GM19351 (cell line): ENCODE results near the gene FOXO3.

Experiments used
- ATAC-seq: cut with Tn5 transposase; IDR thresholded peaks from one replicate; pipeline ENCODE4 v1.9.1; 2021; ENCODE audit warnings: mild to moderate bottlenecking, moderate library complexity; ENCODE audit not compliant: unreplicated experiment

Gene FOXO3

GRCh38 chr6:108710551-108710950, 149.8 kb downstream of the FOXO3 start:
- ATAC-seq: no peak

DNA sequence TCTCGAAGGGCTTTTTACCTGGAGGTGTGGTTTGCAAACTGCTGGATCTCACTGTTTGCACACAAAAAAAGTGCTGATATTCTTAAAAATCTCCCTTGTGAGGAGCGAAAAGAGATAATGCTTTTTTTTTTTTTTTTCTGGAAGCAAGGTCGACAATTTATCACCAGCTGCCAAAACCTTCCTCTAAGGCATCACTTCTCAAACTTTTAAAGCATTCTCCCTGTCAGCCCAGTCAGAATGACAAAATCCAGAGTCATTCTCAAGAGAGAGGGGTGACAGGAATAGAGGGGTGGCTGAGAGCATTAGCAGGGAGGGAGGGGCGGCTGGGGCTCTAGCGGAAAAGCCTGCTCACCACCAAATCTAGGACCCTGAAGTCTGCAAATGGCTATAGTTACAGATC, 150.4 kb downstream of the FOXO3 start:
- no peak for ATAC-seq

DNA sequence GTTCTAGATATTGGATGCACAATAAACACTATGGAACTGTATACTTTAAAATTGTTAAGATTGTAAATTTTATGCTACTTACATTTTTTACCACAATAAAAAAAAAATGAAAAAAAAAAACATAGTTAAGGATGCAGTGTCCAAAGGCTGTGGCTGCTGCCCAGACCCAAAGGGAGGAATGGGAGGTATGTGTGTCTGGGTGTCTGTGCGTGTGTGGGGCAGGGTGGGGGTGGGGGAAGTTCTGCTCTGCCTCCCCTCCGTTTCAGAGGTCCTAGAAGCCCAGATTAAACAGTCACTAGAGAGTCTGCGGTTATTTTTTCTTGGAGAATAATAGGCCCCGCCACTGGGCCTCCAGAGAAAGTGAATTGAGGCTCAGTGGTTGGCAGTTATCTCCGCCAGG, 151.1 kb downstream of the FOXO3 start:
- ATAC-seq: no peak

DNA sequence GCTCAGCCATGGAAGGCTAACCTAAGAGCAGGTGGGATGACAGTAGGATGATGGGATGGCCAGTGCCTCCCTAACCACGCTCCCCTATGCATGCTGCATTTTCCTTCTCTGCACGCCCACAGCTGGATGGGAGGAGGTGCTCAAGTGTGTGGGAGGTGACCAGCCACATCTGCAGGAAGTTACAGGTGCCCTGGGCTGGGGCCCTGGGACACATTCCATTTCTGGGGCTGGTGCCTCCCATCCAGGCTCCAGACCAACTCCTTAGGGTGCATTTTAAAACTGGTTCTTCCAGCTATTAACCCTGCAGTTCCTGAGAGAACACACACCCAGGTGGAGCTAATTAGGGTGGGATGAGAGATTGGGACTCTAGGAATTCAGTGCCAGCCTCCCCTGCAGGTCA, 152.2 kb downstream of the FOXO3 start:
- no peak for ATAC-seq

DNA sequence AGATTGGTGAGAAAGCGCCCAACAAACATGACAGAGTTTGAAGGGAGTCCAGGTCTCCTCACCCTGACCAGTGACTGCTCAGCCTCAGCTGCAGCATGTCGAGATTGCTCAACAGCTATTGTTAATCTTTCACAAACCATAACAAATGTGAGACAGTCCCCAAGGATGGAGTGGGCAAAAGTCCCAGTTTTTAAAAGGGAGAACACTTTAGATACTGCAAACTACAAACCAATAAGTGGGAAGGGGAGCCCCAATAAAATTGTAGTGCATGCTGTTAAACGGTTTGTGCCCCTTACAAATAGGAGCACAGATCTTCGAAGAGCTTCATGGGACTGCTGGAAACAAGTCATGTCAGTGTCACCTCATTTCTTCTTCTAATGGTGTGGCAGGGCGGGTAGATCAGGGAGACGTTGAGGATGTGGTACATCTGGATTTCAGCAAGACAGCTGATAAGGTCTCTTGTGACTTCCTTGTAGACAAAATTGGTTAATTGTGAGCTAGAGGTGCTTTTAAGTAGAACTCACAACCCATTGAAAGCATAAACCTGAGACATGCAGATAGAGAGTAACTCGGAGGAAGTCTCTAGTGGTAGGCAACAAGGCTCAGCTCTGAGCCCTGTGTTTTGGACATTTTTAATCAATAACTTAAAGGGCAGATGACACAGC, 153.5 kb downstream of the FOXO3 start:
- ATAC-seq: no peak

DNA sequence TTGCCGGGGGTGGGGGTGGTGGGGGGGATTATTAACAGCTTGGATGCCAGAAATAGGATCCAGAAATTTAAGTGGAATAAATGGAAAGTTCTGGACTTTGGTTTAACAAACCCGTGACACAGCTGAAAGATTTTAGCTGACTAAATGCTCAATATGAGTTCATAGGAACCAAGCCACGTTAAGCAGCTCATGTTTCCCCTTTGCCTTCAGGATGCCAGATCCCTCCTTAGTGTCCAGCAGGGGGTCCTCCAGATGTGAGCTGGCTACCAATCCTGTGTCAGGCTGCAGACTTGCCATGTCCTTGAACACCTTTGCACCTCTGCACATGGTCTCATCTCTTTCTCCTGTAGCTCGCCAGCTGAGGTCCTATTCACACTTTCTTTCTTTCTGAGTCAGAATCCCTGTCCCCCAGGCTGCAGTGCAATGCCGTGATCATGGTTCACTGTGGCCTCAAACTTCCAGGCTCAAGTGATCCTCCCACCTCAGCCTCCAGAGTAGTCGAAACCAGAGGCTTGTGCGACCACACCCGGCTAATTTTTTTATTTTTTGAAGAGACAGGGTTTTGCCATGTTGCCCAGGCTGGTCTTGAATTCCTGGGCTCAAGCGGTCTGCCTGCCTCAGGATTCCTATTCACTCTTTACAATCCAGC, 154.2 kb downstream of the FOXO3 start:
- ATAC-seq: no peak

DNA sequence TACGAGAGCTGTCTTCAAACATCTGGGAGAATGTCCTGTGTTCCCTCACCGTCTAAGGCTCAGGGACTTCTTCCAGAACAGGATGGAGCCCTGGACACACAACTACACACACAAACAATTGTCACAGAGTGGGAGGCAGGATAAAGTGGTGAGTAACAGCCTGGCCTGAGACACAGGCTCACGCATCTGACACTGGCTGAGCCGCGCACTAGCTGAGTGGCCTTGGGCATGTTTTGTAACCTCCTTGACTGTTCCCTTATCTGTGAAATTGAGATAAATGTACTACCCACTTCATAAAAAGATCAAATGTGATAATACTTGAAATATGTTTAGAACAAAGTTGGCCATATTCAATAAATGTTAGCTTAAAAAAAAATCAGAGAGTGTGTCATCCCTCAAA, 155.1 kb downstream of the FOXO3 start:
- no peak for ATAC-seq

DNA sequence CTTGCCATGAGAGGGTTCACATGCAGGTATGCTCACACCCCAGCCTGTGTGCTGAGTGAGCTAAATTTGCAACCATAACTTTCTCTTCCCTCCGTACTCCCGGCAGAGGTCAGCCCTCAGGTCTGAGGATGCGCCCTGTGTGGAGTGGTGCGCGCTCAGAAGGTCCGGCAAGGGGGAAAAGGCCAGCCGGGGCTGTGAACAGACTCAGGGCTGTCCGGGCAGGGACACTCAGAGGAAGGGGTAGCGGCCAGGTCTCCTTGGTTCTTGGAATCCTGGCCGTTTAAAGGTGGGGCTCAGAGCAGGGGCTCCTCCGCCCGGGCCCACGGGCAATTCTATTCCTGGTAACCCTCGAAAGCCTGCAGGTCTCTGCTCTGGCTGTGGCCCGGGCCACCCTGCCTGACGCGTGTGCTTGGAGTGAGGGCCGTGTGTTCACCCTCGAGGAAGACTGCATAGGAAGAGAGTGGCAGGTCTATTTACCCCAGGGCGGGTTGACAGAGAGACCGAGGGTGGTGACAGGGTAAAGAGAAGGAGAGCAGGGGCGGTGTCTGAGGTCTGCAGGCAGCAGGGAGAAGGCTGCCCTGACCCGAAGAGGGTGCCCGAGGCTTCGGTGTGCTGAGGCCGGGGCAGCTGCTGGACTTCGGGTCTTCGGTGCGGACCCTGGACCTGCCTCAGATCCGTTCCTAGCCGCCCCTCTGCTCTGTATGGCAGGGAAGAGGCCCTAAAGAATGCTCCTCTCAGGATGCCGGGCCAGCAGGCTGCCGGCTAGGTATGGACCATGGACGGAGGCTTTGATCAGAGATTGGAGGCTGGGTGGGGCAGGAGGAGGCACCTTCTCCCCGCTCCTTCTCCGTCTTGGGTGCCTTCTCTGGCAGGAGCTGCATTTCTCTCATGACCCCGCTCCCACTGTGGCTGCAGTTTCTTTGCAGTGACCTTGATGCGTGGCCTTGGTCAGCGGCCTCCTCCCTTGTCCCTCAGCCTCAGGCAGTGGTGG, 156.4 kb downstream of the FOXO3 start:
- no peak for ATAC-seq

GRCh38 chr6:108719477-108719876, 158.8 kb downstream of the FOXO3 start:
- ATAC-seq: no peak

DNA sequence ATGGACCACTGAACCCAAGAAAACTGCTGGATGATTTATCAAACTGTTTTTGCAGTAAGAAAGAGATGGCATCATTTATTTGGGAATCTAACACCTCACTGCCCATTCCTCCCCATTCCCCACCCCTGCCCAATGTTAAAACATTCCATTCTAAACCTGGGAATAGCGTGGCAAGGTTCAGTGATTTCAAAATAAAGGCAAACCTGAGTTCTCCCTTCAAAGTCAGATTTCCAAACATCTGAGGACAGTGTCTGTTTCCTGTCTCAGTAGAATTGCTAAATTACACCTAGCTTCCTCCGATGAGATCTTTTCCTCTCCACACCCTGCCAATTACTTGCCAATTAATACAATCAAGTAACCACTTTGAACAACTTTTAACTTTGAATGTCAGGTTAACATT, 160.1 kb downstream of the FOXO3 start:
- no peak for ATAC-seq

DNA sequence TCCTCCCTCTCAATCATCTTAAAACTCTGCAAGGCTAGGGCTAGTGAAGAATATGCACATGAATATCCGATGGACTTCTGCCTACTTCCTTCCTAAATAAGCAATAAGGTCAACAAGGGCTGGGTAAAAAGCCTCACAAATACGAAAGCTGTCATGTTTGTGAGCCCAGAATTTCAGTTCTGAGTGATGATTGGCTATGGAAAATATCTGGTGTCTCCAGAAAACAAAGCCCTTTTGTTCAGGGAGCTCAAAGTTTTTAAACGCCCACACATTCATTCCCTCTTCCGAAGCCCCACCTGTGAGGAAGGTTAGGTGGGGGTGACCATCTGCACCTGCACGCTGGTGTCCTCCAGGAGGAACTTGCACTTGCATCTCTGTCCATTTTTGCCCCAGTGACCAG, 160.6 kb downstream of the FOXO3 start:
- ATAC-seq: no peak

- ATAC-seq: no peak
Observed at GRCh38 chr6:108723594-108723993, 162.9 kb downstream of the FOXO3 start.

DNA sequence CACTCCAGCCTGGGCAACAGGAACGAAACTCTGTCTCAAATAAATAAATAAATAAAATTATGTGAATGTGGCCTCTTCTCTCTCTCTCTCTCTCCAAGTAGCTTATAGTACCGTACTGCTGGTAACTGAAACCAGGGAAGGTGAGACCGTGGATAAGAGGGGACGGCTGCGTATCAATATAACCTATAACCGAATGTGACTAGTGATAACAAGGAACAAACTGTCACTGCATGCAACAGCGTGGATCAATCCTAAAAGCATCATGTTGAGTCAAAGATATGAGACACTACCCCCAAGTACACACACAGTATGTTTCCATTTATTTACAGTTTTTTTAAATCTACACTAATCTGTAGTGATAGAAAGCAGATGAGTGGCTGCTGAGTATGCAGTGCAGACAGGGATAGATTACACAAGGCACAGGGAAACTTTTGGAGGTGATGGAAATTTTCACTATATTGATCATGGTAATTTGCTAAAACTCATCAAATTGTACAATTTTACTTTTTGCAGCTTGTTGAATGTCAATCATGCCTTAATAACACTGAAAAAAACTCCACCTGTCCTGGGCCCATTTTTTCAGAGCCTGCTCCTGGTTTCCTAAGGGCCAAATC, 166.1 kb downstream of the FOXO3 start:
- no peak for ATAC-seq

- ATAC-seq: no peak
Observed at GRCh38 chr6:108727966-108728730, 167.4 kb downstream of the FOXO3 start.

DNA sequence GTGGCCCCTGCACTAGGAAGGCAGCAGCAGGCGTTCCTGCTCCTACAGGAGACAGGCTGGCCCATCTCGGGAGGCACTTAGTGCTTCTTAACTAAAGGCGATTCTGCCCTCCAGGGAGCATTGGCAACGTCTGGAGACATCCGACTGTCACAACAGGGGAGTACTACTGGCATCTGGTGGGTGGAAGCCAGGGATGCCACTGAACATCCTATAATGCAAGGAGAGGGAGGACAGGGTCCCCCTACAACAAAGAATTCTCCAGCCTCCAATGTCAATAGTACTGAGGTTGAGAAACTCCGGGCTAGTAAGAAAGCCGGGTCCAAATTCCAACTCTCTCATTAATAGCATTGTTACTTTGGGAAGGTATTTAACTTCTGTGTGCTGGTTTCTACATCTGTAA, 168.1 kb downstream of the FOXO3 start:
- ATAC-seq: no peak

DNA sequence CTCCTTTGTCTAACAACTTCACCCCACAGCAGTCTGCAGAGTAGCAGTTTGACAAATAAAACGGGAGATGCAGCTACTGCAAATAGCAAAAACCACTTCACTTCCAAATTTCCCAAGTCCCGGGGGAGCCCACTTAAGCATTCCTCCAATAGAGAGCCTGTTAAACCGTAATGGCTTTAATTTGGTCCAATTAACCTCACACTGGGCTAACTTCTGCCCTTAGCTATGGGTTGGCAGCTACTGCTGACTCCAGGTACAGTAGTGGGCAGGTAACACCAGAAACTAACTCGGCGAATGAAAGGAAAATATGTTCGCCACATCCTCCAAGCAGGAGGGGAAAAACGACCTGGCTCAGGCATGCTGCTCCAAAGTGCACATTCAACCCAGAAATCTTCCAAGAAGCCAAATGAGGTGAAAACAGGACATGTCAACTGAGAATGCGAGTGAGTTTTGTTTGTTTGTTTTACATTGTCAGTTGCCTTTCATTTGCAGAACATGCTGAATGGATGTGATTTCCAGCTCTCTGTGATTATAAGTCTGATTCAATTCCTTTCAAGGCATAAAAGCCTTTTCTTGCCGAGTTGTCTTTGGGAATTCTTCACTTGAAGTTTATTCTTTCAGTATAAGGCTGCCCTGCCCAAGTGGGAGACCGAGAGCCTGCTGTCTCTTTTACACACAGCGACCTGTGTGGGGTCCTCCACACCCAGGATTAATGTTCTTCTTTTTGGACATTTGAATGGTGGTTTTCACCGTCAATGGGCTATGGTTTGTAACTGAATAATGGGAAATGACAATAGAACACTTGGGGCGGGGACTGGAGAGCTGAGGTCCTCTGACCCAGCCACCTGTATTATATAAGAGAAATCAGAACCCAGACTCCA, 170.2 kb downstream of the FOXO3 start:
- ATAC-seq: no peak

DNA sequence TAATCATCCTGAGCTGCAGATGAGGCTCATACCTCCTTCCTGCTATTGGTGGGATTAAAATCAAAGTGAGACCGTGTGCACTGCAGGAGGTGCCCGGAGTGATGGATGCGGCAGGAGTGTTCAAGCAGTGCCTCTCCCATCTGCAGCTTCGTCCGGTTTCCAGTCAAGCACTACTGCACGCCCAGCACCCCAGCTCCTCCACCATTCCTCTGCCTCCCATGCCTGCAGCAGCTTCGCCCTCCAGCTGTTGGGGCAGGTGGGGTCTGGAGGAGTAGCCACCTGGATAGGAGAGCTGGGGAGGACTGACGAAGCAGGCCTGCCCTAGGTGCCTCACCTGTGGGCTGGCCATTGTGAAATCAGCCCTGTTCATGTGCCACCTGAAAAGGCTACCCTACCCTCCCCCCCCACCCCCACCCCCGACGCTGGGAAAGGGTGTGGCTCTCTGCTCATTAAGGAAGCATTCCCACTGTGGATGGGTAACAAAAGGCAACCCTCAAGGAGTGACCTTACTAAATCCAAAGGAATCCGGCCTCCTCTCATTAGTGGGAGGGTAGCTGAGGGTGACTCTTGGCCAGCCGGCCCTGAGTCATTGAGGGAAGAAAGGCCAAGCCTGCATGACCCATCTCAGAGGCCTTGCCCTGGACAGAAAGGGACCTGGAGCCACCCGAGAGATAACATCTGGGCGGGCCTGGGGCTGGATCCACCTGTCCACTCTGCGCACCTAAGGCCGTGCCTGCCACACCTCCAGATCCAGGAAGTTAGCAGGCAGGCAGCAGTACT, 171.6 kb downstream of the FOXO3 start:
- ATAC-seq: no peak

- ATAC-seq: no peak
Observed at GRCh38 chr6:108733051-108733450, 172.3 kb downstream of the FOXO3 start.
